ENCODE data around the gene USP35.

DNA sequence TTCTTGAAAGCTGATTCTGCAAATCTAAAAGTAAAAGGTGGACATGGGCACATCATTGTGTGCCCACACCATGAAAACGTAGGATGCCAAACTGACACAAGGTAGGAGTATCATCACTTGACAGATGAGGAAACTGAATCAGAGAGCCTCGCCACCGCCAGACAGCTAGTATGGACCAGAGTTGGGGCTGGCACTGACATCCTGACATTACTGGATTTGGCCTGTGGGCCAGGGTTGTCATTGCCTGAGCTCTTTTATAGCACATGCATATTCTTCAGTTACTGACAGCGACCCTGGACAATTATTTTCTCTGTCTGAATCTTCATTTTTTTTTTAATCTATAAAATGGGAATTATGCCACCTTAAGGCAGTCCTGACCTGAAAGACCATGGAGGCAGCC is 16.5 kb downstream of the USP35 start:
- TF ChIP-seq, protein P1, sequence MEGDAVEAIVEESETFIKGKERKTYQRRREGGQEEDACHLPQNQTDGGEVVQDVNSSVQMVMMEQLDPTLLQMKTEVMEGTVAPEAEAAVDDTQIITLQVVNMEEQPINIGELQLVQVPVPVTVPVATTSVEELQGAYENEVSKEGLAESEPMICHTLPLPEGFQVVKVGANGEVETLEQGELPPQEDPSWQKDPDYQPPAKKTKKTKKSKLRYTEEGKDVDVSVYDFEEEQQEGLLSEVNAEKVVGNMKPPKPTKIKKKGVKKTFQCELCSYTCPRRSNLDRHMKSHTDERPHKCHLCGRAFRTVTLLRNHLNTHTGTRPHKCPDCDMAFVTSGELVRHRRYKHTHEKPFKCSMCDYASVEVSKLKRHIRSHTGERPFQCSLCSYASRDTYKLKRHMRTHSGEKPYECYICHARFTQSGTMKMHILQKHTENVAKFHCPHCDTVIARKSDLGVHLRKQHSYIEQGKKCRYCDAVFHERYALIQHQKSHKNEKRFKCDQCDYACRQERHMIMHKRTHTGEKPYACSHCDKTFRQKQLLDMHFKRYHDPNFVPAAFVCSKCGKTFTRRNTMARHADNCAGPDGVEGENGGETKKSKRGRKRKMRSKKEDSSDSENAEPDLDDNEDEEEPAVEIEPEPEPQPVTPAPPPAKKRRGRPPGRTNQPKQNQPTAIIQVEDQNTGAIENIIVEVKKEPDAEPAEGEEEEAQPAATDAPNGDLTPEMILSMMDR (IDR thresholded peaks at IDR 0.05) = no peak
- no peak for TF ChIP-seq EZH2 (IDR thresholded peaks at IDR 0.05; ENCODE audit: borderline replicate concordance, insufficient read depth, low read depth, low read length, poor library complexity, severe bottlenecking)
